Vagina (tissue), 2 donors: ENCODE measurements around the gene RABL6.

Source experiments
- CTCF ChIP-seq, 3 experiments: fragments of 450-650 bp in 2 of 3; fragments of 200-600 bp in 1 of 3; sonication (generic) in 1 of 3; IDR thresholded peaks; one replicate each; pipeline ENCODE4 v1.5.1; 2017 to 2019; ENCODE audit warnings: antibody characterized with exemption in 3 of 3, mild to moderate bottlenecking in 2 of 3, moderate library complexity in 2 of 3
- POLR2A ChIP-seq, 2 donors: fragments of 450-650 bp; IDR thresholded peaks; one replicate each; pipeline ENCODE4 v1.6.1; 2017; ENCODE audit warnings: antibody characterized with exemption in 2 of 2, mild to moderate bottlenecking in 2 of 2, moderate library complexity in 2 of 2

GRCh38 chr9:136847826-136848392 lies 40.2 kb downstream of the RABL6 start:
- TF ChIP-seq CTCF (IDR thresholded peaks at IDR 0.05) (no peak), POLR2A (IDR thresholded peaks at IDR 0.05) (peak in 1 of 2 donors; percentile 6)
